Stimulated activated CD4-positive, alpha-beta T cell treated with anti-CD3 and anti-CD28 coated beads, Interleukin-4, amount 100 ng/mL, for 24 hours (primary cell): ENCODE results near the gene SH3BP2.

Experiments
- DNase-seq: peaks from one replicate; pipeline ENCODE4 v3.0.0-alpha.2; 2020

SH3BP2 gene

GRCh38 chr4:2822461-2823300 lies 29.8 kb downstream of the SH3BP2 start:
- DNase-seq = no peak

- DNase-seq = no peak
These were observed 30.4 kb downstream of the SH3BP2 start for GRCh38 chr4:2823301-2823670.

GRCh38 chr4:2823671-2824328 lies 30.9 kb downstream of the SH3BP2 start:
- no peak for DNase-seq

DNA sequence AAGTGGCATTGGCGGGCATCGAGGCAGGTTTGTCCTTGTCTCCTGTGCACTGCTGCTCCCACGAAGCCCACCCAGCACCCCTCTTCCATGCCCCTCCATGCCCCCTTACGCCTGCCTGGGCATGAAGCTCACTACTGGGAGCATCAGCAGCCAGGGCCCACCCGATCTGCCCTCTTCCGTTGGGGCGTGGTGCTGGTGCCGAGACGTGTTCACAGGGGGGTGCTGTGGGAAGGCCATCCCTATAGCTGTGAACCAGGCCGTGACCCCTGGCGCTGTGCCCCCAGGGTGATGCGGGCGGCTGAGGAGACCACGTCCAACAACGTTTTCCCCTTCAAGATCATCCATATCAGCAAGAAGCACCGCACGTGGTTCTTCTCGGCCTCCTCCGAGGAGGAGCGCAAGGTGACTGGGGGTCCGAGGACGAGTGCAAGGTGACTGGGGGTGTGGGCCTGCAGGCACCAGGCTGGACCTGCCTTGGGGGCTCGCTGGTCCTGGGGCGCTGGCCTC lies 31.5 kb downstream of the SH3BP2 start:
- DNase-seq = no peak

DNA sequence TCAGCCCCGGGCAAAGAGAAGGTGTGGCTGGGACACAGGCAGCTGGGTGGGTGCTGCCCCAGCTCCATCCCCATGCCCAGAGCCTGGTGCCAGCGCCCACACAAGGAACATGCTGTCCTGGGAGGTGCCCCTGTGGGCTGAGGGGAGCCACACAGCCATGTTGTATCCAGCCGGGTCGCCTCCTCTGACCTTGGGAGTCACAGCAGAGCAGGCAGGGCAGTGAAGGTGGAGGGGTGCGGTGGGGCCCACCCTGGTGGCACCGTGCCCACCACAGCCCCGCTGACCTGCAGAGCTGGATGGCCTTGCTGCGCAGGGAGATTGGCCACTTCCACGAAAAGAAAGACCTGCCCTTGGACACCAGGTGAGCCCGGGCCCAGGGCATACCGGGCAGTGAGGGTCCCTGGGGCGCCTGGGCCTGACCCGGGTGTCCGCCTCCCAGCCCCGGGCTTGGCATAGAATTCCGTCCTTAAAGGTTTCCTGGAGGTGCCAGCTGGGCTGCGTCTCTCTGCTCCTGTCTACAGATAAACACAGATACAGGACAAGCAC lies 32.0 kb downstream of the SH3BP2 start:
- DNase-seq = no peak

GRCh38 chr4:2825740-2826139 lies 32.9 kb downstream of the SH3BP2 start:
- DNase-seq = no peak

- no peak for DNase-seq
These were observed 34.4 kb downstream of the SH3BP2 start for GRCh38 chr4:2827071-2827873.

- no peak for DNase-seq
These were observed 35.2 kb downstream of the SH3BP2 start for GRCh38 chr4:2827874-2828751.

DNA sequence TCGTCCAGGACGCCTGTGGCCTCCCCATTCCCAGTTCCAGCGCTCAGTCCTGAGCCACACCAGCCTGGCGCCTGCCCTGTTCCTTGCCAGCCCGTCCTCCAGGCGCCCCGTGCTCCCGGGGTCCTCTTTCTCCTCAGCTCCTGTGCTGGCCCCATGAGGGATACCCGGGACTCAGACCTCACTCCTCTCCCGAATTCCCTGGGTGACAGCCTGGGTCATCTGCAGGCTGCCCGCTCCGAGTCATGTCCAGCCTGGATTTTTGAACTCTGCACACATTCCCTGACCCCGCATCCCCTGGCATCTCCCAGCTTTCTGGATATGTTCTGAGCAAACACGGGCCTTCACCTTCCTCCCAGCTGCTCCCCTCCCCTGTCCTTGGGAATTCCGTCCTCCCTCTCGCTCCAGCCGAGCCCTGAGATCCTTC lies 35.9 kb downstream of the SH3BP2 start:
- DNase-seq = no peak

DNA sequence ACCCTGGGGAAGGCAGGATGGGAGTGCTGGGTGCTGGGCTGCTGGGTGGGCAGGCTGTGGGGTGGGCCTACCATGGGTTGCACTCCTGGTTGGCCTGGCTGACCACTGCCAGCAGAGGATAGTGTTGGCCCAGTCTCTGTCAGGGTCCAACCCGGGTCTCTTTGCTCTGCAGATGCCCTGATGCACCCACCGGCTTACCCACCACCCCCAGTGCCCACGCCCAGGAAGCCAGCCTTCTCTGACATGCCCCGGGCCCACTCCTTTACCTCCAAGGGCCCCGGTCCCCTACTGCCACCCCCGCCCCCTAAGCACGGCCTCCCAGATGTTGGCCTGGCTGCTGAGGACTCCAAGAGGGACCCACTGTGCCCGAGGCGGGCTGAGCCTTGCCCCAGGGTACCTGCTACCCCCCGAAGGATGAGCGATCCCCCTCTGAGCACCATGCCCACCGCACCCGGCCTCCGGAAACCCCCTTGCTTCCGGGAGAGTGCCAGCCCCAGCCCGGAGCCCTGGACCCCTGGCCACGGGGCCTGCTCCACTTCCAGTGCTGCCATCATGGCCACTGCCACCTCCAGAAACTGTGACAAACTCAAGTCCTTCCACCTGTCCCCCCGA lies 36.5 kb downstream of the SH3BP2 start:
- no peak for DNase-seq

DNA sequence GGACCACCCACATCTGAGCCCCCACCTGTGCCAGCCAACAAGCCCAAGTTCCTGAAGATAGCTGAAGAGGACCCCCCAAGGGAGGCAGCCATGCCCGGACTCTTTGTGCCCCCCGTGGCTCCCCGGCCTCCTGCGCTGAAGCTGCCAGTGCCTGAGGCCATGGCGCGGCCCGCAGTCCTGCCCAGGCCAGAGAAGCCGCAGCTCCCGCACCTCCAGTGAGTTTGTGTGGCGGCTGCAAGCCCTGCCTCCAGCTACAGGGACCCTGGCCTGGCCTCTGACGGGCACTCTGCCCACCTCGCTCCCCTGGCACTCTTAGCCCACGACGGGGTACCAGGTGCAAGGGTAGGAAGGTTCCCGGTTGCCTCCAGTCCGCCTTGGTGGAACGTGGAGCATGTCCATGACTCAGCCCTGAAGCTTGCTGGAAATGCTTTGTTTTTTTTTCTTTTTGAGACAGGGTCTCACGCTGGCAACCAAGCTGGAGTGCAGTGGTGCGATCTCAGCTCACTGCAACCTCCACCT lies 37.1 kb downstream of the SH3BP2 start:
- DNase-seq = no peak

GRCh38 chr4:2830632-2831610 lies 38.0 kb downstream of the SH3BP2 start:
- no peak for DNase-seq

DNA sequence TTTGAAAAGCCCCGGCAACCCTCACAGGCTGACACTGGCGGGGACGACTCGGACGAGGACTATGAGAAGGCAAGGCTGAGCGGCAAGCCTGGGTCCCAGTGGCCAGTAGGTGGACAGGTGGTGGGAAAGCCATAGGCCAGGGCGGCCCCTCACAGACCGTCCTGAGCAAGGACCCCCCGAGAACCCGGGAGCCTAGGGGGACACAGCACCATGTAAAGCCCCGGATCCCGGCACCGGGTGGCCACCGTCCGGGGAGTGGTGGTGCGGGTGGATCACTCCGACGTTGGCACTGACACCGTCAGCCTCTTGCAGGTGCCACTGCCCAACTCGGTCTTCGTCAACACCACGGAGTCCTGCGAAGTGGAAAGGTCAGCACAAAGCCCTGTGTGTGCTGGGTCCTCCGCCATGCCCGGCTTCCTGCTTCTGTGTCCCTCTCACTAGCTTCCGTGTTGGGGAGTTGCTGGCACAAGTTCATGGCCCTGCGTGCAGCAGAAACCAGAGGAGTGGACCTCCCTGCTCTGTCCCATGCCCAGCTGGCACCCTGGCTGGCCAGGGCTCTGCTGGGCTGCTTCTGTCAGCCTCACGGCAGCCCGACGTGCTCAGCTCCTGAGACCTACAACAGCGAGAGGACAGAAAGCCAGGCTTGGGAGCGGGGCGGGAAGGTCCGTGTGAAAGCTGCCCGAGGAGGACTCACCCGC lies 38.9 kb downstream of the SH3BP2 start:
- DNase-seq = no peak

- DNase-seq = no peak
These were observed 39.6 kb downstream of the SH3BP2 start for GRCh38 chr4:2832309-2832980.

DNA sequence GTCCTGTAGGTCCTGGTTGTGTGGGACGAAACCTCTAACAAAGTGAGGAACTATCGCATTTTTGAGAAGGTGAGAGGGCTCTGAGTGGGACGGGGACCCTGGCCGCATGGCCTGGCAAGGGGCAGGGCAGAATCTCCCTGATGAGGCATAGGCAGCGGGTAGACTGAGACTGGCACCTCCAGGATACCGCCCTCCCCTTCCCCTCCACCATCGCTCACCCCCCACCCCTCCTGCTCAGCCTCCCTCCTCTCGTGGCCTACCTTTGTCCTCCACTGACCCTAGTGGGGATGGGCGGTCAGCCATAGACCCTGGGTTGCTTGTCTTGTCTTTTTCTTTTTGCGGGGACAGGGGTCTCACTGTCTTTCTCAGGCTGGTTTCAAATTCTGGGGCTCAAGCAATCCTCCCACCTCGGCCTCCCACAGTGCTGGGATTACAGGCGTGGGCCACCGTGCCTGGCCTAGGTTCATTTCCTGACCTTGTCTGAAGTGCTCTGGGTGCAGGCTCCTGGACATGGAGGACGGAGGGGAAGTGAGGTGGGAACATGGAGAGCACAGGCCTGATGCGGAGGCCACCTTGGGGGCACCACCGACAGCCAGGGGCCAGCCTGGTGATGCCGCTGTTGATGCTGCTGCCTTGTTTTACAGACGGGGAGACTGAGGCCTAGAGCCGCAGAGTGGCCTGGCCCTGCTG lies 40.2 kb downstream of the SH3BP2 start:
- no peak for DNase-seq

DNA sequence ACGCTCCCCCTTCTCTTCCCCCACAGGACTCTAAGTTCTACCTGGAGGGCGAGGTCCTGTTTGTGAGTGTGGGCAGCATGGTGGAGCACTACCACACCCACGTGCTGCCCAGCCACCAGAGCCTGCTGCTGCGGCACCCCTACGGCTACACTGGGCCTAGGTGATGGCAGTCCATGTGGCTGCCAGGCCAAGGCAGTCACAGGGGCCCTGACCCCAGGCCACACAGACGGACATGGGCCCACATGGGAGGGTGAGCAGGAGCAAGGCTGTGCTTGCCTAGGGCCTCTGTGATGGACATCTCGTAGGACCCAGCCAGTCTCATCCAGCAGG lies 40.8 kb downstream of the SH3BP2 start:
- no peak for DNase-seq

GRCh38 chr4:2834001-2834921 lies 41.4 kb downstream of the SH3BP2 start:
- no peak for DNase-seq
